Neural cell (in vitro differentiated cells): Measurements from ENCODE around the gene SIL1. TPM values are rescaled to one million over a fixed set of nuclear protein-coding genes. Genes with fewer than 3 reads are reported as not detected.

ENCODE experiments used
- H2AFZ ChIP-seq: fragments of 200-600, 300-800 bp; sonication (generic), shearing (Covaris generic); 2 replicates; pipeline ENCODE4 v1.6.0; 2014; ENCODE audit warnings: low read depth, mild to moderate bottlenecking, antibody characterized with exemption, low read length, moderate library complexity
- H3F3A ChIP-seq: fragments of 200-600 bp; shearing (Covaris generic); 2 replicates; pipeline ENCODE4 v1.6.1; 2016; ENCODE audit warnings: mild to moderate bottlenecking, moderate library complexity, mixed read lengths, antibody characterized with exemption, low read length; ENCODE audit not compliant: insufficient read depth, poor library complexity, severe bottlenecking
- H3K27ac ChIP-seq: fragments of 200-600, 300-800 bp; sonication (generic), shearing (Covaris generic); 2 replicates; pipeline ENCODE4 v1.5.1; 2014; ENCODE audit warnings: mild to moderate bottlenecking, low read length, moderate library complexity
- H3K27me3 ChIP-seq: fragments of 300-800, 200-600 bp; sonication (generic), shearing (Covaris generic); 2 replicates; pipeline ENCODE4 v1.6.0; 2014; ENCODE audit warnings: mild to moderate bottlenecking, low read depth, low read length, moderate library complexity; ENCODE audit not compliant: insufficient read depth
- H3K36me3 ChIP-seq: fragments of 300-800, 200-600 bp; sonication (generic), shearing (Covaris generic); 2 replicates; pipeline ENCODE4 v1.5.1; 2014; ENCODE audit warnings: mild to moderate bottlenecking, antibody characterized with exemption, low read length, moderate library complexity; ENCODE audit not compliant: insufficient read depth
- H3K4me2 ChIP-seq: fragments of 300-800, 200-600 bp; sonication (generic), shearing (Covaris generic); 2 replicates; pipeline ENCODE4 v1.6.0; 2014; ENCODE audit warnings: mild to moderate bottlenecking, low read length
- H3K4me3 ChIP-seq: fragments of 300-800, 200-600 bp; sonication (generic), shearing (Covaris generic); 2 replicates; pipeline ENCODE4 v1.5.1; 2014; ENCODE audit warnings: mild to moderate bottlenecking, low read length, moderate library complexity
- H3K79me2 ChIP-seq: fragments of 200-600 bp; shearing (Covaris generic); replicated peaks from 2 replicates; pipeline ENCODE4 v1.6.0; 2014; ENCODE audit warnings: mild to moderate bottlenecking, low read length, moderate library complexity; ENCODE audit not compliant: insufficient read depth
- H3K9ac ChIP-seq: fragments of 300-800, 200-600 bp; sonication (generic), shearing (Covaris generic); 2 replicates; pipeline ENCODE4 v1.6.1; 2016; ENCODE audit warnings: mild to moderate bottlenecking, low read length, mixed read lengths
- H3K9me2 ChIP-seq: fragments of 200-600 bp; shearing (Covaris generic); 2 replicates; pipeline ENCODE4 v1.6.1; 2016; ENCODE audit warnings: mild to moderate bottlenecking, low read length, mixed read lengths; ENCODE audit not compliant: insufficient read depth
- H3K9me3 ChIP-seq: fragments of 200-600, 300-800 bp; sonication (generic), shearing (Covaris generic); 2 replicates; pipeline ENCODE4 v1.6.1; 2016; ENCODE audit warnings: mild to moderate bottlenecking, mixed run types, low read length, moderate library complexity, mixed read lengths
- H4K20me1 ChIP-seq: fragments of 200-600 bp; shearing (Covaris generic); 2 replicates; pipeline ENCODE4 v1.6.1; 2016; ENCODE audit warnings: mild to moderate bottlenecking, mixed run types; ENCODE audit not compliant: insufficient read depth
- CTCF ChIP-seq: fragments of 450-650 bp; IDR thresholded peaks from 2 replicates; pipeline ENCODE4 v1.5.1; 2014; ENCODE audit warnings: antibody characterized with exemption, mild to moderate bottlenecking, moderate library complexity; ENCODE audit not compliant: poor library complexity, severe bottlenecking
- EP300 ChIP-seq: fragments of 450-650 bp; conservative IDR thresholded peaks from 2 replicates; pipeline ENCODE4 v1.6.1; 2014; ENCODE audit warnings: antibody characterized with exemption, mild to moderate bottlenecking, moderate library complexity; ENCODE audit not compliant: poor library complexity, severe bottlenecking
- EZH2 ChIP-seq: fragments of 200-600, 300-800 bp; shearing (Covaris generic), sonication (generic); IDR thresholded peaks from 2 replicates; pipeline ENCODE4 v1.6.1; 2014; ENCODE audit warnings: antibody characterized with exemption, low read length, borderline replicate concordance, mild to moderate bottlenecking; ENCODE audit not compliant: insufficient read depth, poor library complexity, severe bottlenecking
- MXI1 ChIP-seq: fragments of 450-650 bp; conservative IDR thresholded peaks from 2 replicates; pipeline ENCODE4 v1.6.1; 2014; ENCODE audit warnings: antibody characterized with exemption, mild to moderate bottlenecking; ENCODE audit not compliant: poor library complexity, severe bottlenecking
- POLR2AphosphoS5 ChIP-seq: IDR thresholded peaks from 2 replicates; pipeline ENCODE4 v1.6.1; 2012
- RAD21 ChIP-seq: fragments of 450-650 bp; conservative IDR thresholded peaks from 2 replicates; pipeline ENCODE4 v1.6.1; 2014; ENCODE audit warnings: antibody characterized with exemption, mild to moderate bottlenecking, moderate library complexity
- REST ChIP-seq: IDR thresholded peaks from 2 replicates; pipeline ENCODE4 v1.6.1; 2012; ENCODE audit warnings: borderline replicate concordance
- SMC3 ChIP-seq: fragments of 450-650 bp; conservative IDR thresholded peaks from 2 replicates; pipeline ENCODE4 v1.6.1; 2014; ENCODE audit warnings: antibody characterized with exemption, mild to moderate bottlenecking, moderate library complexity; ENCODE audit not compliant: poor library complexity
- TAF1 ChIP-seq: IDR thresholded peaks from 2 replicates; pipeline ENCODE4 v1.6.1; 2012; ENCODE audit warnings: low read depth
- polyA plus RNA-seq: library from polyadenylated mRNA; depleted of rRNA; stranded (reverse); fragments of >200 nt; gene quantifications from 2 replicates; pipeline ENCODE4 v1.2.3, GENCODE V29; 2014

Gene SIL1
- polyA plus RNA-seq, 1 donor from 2014 or later: 4.7 TPM

- TF ChIP-seq EP300: no peak
- TF ChIP-seq POLR2AphosphoS5: no peak
- no peak for TF ChIP-seq EZH2
- TF ChIP-seq RAD21: no peak
- Histone ChIP-seq H3K36me3 (no peaks in the 10 kb centered on the region), H3F3A (no peaks in the 10 kb centered on the region), H4K20me1 (no peaks in the 10 kb centered on the region), H3K9ac (no peak overlapping the region), H3K4me3 (no peak overlapping the region), H2AFZ (no peak overlapping the region), H3K9me2 (no peaks in the 10 kb centered on the region), H3K79me2 (no peaks in the 10 kb centered on the region), H3K9me3 (no peaks in the 10 kb centered on the region), H3K4me2 (no peak overlapping the region), H3K27me3 (no peaks in the 10 kb centered on the region), H3K27ac (no peak overlapping the region)
Observed at GRCh38 chr5:139019211-139019610, 179.0 kb downstream of the SIL1 start.

GRCh38 chr5:139017624-139018023 is 180.5 kb downstream of the SIL1 start:
- Histone ChIP-seq H4K20me1 (no peaks in the 10 kb centered on the region), H3K27ac (no peak overlapping the region), H3K9me3 (no peaks in the 10 kb centered on the region), H2AFZ (no peak overlapping the region), H3K27me3 (no peaks in the 10 kb centered on the region), H3K9me2 (no peaks in the 10 kb centered on the region), H3F3A (no peaks in the 10 kb centered on the region), H3K36me3 (no peaks in the 10 kb centered on the region), H3K79me2 (no peaks in the 10 kb centered on the region), H3K4me2 (no peak overlapping the region), H3K9ac (no peak overlapping the region), H3K4me3 (no peak overlapping the region)
- TF ChIP-seq POLR2AphosphoS5 (no peak), EZH2 (no peak)

- Histone ChIP-seq H3K4me2 (no peak overlapping the region), H3F3A (no peaks in the 10 kb centered on the region)
Observed at GRCh38 chr5:139016186-139016585, 182.0 kb downstream of the SIL1 start.

More at GRCh38 chr5:139016186-139016585, 182.0 kb downstream of the SIL1 start:
- no peak overlapping the region for H3K27ac ChIP-seq
- H3K9ac ChIP-seq: no peak overlapping the region
- TF ChIP-seq REST: no peak
- TF ChIP-seq CTCF: no peak
- no peak for TF ChIP-seq EZH2
- no peak for TF ChIP-seq POLR2AphosphoS5
- TF ChIP-seq SMC3: no peak
- no peak for TF ChIP-seq MXI1
- TF ChIP-seq EP300: no peak
- TF ChIP-seq TAF1: no peak
- no peak for TF ChIP-seq RAD21
- H3K79me2 ChIP-seq: no peaks in the 10 kb centered on the region
- no peaks in the 10 kb centered on the region for H4K20me1 ChIP-seq
- no peaks in the 10 kb centered on the region for H3K9me3 ChIP-seq
- H3K27me3 ChIP-seq: no peaks in the 10 kb centered on the region
- no peak overlapping the region for H3K4me3 ChIP-seq
- no peaks in the 10 kb centered on the region for H3K36me3 ChIP-seq
- H3K9me2 ChIP-seq: no peaks in the 10 kb centered on the region
- H2AFZ ChIP-seq: no peak overlapping the region
